HUES48 (cell line): Measurements from ENCODE around the gene OSBPL6.

ENCODE experiments used
- H3K27ac ChIP-seq: one replicate; pipeline ENCODE4 v1.7.0; 2013; ENCODE audit warnings: low read depth, low read length, inconsistent platforms
- H3K27me3 ChIP-seq: 2 replicates; pipeline ENCODE4 v1.6.1; 2013; ENCODE audit warnings: mild to moderate bottlenecking, low read length; ENCODE audit not compliant: control insufficient read depth, insufficient read depth
- H3K36me3 ChIP-seq: 2 replicates; pipeline ENCODE4 v1.6.1; 2013; ENCODE audit warnings: low read length; ENCODE audit not compliant: control insufficient read depth, insufficient read depth
- H3K4me1 ChIP-seq: 2 replicates; pipeline ENCODE4 v1.6.1; 2013; ENCODE audit warnings: mild to moderate bottlenecking, low read length; ENCODE audit not compliant: control insufficient read depth, insufficient read depth
- H3K4me3 ChIP-seq: 2 replicates; pipeline ENCODE4 v1.5.1; 2013; ENCODE audit warnings: mild to moderate bottlenecking, low read depth, low read length
- H3K9ac ChIP-seq: 2 replicates; pipeline ENCODE4 v1.6.1; 2013; ENCODE audit warnings: mild to moderate bottlenecking, low read depth, low read length, moderate library complexity
- H3K9me3 ChIP-seq: 2 replicates; pipeline ENCODE4 v1.6.1; 2013; ENCODE audit warnings: low read length; ENCODE audit not compliant: control insufficient read depth, insufficient read depth

Gene OSBPL6

GRCh38 chr2:178219247-178219646, 24.9 kb downstream of the OSBPL6 start:
- H3K4me1 ChIP-seq = peaks cover 14% of the 10 kb centered on the region
- H3K36me3 ChIP-seq = no peaks in the 10 kb centered on the region
- no peaks in the 10 kb centered on the region for H3K9me3 ChIP-seq
- H3K27me3 ChIP-seq = peaks cover 57% of the 10 kb centered on the region
- peak overlapping the region; percentile 47 for H3K27ac ChIP-seq
- peak overlapping the region; percentile 20; the same call in 1 of the 2 replicates for H3K4me3 ChIP-seq
- H3K9ac ChIP-seq = no peak overlapping the region

GRCh38 chr2:178220814-178221213, 26.5 kb downstream of the OSBPL6 start:
- peaks cover 27% of the 10 kb centered on the region for H3K4me1 ChIP-seq
- H3K9me3 ChIP-seq = no peaks in the 10 kb centered on the region
- peaks cover 42% of the 10 kb centered on the region for H3K27me3 ChIP-seq
- H3K27ac ChIP-seq = no peak overlapping the region
- no peak overlapping the region for H3K4me3 ChIP-seq
- H3K9ac ChIP-seq = no peak overlapping the region
- no peaks in the 10 kb centered on the region for H3K36me3 ChIP-seq

DNA sequence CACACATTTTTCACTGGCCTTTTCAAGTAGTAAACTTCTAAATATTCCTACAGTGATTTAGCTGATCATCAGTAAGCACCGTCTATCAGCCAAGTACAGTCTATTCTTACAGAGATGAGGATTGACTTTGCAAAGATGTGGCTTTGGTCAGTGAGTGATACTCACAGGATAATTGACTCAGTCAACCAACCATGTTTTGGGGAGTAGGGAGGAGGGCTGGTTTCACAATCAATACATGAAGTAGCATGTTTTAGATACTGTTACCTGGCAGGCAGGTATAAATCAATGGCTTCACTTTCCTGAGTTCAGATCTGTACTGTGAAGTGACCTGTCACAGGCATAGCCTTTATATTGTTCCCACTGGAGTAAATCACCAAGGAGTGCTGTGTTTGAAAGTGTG, 27.2 kb downstream of the OSBPL6 start:
- no peaks in the 10 kb centered on the region for H3K9me3 ChIP-seq
- H3K27ac ChIP-seq = no peak overlapping the region
- H3K9ac ChIP-seq = no peak overlapping the region
- H3K4me1 ChIP-seq = peaks cover 27% of the 10 kb centered on the region
- H3K36me3 ChIP-seq = no peaks in the 10 kb centered on the region
- H3K4me3 ChIP-seq = no peak overlapping the region
- H3K27me3 ChIP-seq = peaks cover 35% of the 10 kb centered on the region

DNA sequence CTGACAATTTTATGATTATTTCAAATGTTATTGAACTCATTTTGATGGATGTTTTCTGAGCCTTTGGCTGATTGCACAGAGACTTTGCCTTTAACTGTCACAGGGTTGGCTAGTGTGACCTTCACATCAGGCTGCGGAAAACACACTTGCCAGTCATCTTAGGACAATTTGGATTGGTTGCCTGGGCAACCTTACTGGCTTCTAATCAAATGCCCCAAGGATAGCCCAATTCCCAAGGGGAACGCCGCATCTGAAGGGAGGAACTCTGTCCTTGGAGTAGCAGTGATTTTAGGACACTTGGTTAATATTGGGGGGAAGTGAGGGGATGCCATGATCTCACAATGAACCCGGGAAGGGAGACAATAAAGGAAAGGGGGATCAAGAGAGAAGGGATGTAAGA, 29.5 kb downstream of the OSBPL6 start:
- Histone ChIP-seq H3K36me3 (no peaks in the 10 kb centered on the region), H3K9me3 (no peaks in the 10 kb centered on the region)

GRCh38 chr2:178225006-178225805, 30.9 kb downstream of the OSBPL6 start:
- no peaks in the 10 kb centered on the region for H3K36me3 ChIP-seq
- no peak overlapping the region for H3K4me3 ChIP-seq
- no peaks in the 10 kb centered on the region for H3K9me3 ChIP-seq
- H3K27ac ChIP-seq = peak overlapping the region; percentile 64
- peaks cover 18% of the 10 kb centered on the region for H3K27me3 ChIP-seq
- H3K9ac ChIP-seq = no peak overlapping the region
- peaks cover 17% of the 10 kb centered on the region for H3K4me1 ChIP-seq

More for the DNA sequence above, 29.5 kb downstream of the OSBPL6 start:
- peaks cover 25% of the 10 kb centered on the region for H3K4me1 ChIP-seq
- no peak overlapping the region for H3K27ac ChIP-seq
- no peak overlapping the region for H3K9ac ChIP-seq
- peaks cover 26% of the 10 kb centered on the region for H3K27me3 ChIP-seq
- H3K4me3 ChIP-seq = no peak overlapping the region

DNA sequence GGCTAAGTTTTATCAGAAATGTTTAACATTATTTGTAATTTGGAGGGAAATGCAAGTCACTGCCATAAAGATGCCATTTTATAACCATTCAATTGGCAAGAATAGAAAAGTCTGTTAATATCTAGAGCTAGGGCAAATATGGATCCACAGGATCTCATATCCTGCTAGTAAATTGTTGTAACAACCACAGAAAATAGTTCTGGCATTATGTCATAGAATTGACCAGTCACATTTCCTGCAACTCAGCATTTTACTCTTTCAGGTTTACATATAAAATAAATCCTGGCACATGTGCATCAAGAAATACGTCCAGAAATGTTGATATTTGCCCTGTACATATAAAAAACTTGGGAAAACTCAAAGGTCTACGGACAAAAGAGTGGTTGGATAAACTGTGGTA, 32.9 kb downstream of the OSBPL6 start:
- Histone ChIP-seq H3K27ac (no peak overlapping the region), H3K36me3 (no peaks in the 10 kb centered on the region), H3K4me1 (peaks cover 13% of the 10 kb centered on the region), H3K9me3 (no peaks in the 10 kb centered on the region), H3K27me3 (no peaks in the 10 kb centered on the region), H3K9ac (no peak overlapping the region), H3K4me3 (no peak overlapping the region)

GRCh38 chr2:178229927-178230326, 35.6 kb downstream of the OSBPL6 start:
- no peak overlapping the region for H3K4me3 ChIP-seq
- H3K36me3 ChIP-seq = no peaks in the 10 kb centered on the region
- no peak overlapping the region for H3K9ac ChIP-seq
- no peak overlapping the region for H3K27ac ChIP-seq
- H3K9me3 ChIP-seq = no peaks in the 10 kb centered on the region
- H3K4me1 ChIP-seq = peaks cover 7% of the 10 kb centered on the region
- H3K27me3 ChIP-seq = no peaks in the 10 kb centered on the region

GRCh38 chr2:178230396-178230795, 36.1 kb downstream of the OSBPL6 start:
- Histone ChIP-seq H3K27ac (no peak overlapping the region), H3K4me1 (peaks cover 3% of the 10 kb centered on the region; the same call in 1 of the 2 replicates), H3K36me3 (no peaks in the 10 kb centered on the region), H3K9me3 (no peaks in the 10 kb centered on the region), H3K9ac (no peak overlapping the region), H3K27me3 (no peaks in the 10 kb centered on the region), H3K4me3 (no peak overlapping the region)

- Histone ChIP-seq H3K9ac (no peak overlapping the region), H3K9me3 (no peaks in the 10 kb centered on the region), H3K36me3 (no peaks in the 10 kb centered on the region), H3K4me1 (no peaks in the 10 kb centered on the region), H3K27ac (no peak overlapping the region), H3K27me3 (no peaks in the 10 kb centered on the region), H3K4me3 (no peak overlapping the region)
Measured at GRCh38 chr2:178233428-178233827, 39.1 kb downstream of the OSBPL6 start.

DNA sequence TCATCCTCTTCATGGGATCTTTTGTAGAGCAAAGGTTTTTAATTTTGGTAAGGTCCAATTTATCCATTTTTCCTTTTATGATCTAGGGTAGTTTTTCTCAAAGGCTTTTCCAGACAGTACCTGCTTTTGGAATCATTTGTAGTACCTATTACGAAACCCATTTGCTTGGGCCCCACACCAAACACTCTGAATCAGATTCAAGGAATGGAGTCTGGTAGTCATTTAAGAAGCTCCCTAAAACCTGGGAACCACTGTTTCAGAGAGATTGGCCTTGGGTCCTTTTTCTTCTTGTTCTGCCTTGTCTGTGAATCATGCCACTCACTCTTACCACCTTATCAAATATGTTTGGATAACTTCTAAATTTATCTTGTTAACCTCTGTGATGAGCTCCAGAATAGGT, 40.3 kb downstream of the OSBPL6 start:
- Histone ChIP-seq H3K4me1 (no peaks in the 10 kb centered on the region), H3K9ac (no peak overlapping the region), H3K9me3 (no peaks in the 10 kb centered on the region), H3K27ac (no peak overlapping the region), H3K27me3 (no peaks in the 10 kb centered on the region), H3K4me3 (no peak overlapping the region), H3K36me3 (no peaks in the 10 kb centered on the region)

- H3K27me3 ChIP-seq = no peaks in the 10 kb centered on the region
- H3K9me3 ChIP-seq = no peaks in the 10 kb centered on the region
- no peak overlapping the region for H3K4me3 ChIP-seq
- H3K9ac ChIP-seq = no peak overlapping the region
- H3K27ac ChIP-seq = no peak overlapping the region
- H3K36me3 ChIP-seq = no peaks in the 10 kb centered on the region
- peaks cover 4% of the 10 kb centered on the region; the same call in 1 of the 2 replicates for H3K4me1 ChIP-seq
Measured at GRCh38 chr2:178237488-178238153, 43.3 kb downstream of the OSBPL6 start.
